HG03060 (cell line): Measurements from ENCODE around the gene CSTF3.
"Not testable (repeated sequence)": the region's sequence is repeated elsewhere in the genome, so short reads cannot be mapped to it uniquely, and the experiment has no call there.

Experiments
- ATAC-seq: cut with Tn5 transposase; IDR thresholded peaks from one replicate; pipeline ENCODE4 v1.9.1; 2021; ENCODE audit warnings: low read depth, moderate number of reproducible peaks; ENCODE audit not compliant: unreplicated experiment

The CSTF3 gene

GRCh38 chr11:33094157-33094556 lies 67.1 kb downstream of the CSTF3 start:
- ATAC-seq = no peak

GRCh38 chr11:33089776-33090175 lies 71.5 kb downstream of the CSTF3 start:
- no peak for ATAC-seq

- ATAC-seq = no peak
Observed at GRCh38 chr11:33086017-33086416, 75.3 kb downstream of the CSTF3 start.

- ATAC-seq = no peak
Observed at GRCh38 chr11:33083918-33084317, 77.4 kb downstream of the CSTF3 start.

GRCh38 chr11:33072465-33072864 lies 88.8 kb downstream of the CSTF3 start:
- ATAC-seq = no peak

GRCh38 chr11:33068611-33069340 lies 92.5 kb downstream of the CSTF3 start:
- ATAC-seq = no peak

- no peak for ATAC-seq
Observed at GRCh38 chr11:33067294-33067693, 94.0 kb downstream of the CSTF3 start.

GRCh38 chr11:33065445-33066178 lies 95.7 kb downstream of the CSTF3 start:
- ATAC-seq = no peak

- no peak for ATAC-seq
Observed at GRCh38 chr11:33064866-33065265, 96.4 kb downstream of the CSTF3 start.

- ATAC-seq = no peak
Observed at GRCh38 chr11:33064033-33064825, 97.1 kb downstream of the CSTF3 start.

GRCh38 chr11:33063326-33063881 lies 97.9 kb downstream of the CSTF3 start:
- ATAC-seq = peak; percentile 37

GRCh38 chr11:33062137-33062536 lies 99.1 kb downstream of the CSTF3 start:
- ATAC-seq = no peak

- ATAC-seq = no peak
Observed at GRCh38 chr11:33060271-33060670, 101.0 kb downstream of the CSTF3 start.

GRCh38 chr11:33059331-33060007 lies 101.8 kb downstream of the CSTF3 start:
- no peak for ATAC-seq

- no peak for ATAC-seq
Observed at GRCh38 chr11:33057284-33057683, 104.0 kb downstream of the CSTF3 start.

- no peak for ATAC-seq
Observed at GRCh38 chr11:33055375-33055774, 105.9 kb downstream of the CSTF3 start.

GRCh38 chr11:33052231-33052630 lies 109.0 kb downstream of the CSTF3 start:
- no peak for ATAC-seq

- ATAC-seq = not testable (repeated sequence)
Observed at GRCh38 chr11:33049565-33050408, 111.5 kb downstream of the CSTF3 start.

GRCh38 chr11:33048701-33049100 lies 112.6 kb downstream of the CSTF3 start:
- ATAC-seq = not testable (repeated sequence)
